PC-3 (cell line): Measurements from ENCODE around the gene AP1AR. TPM values are rescaled to one million over a fixed set of nuclear protein-coding genes. Genes with fewer than 3 reads are reported as not detected.

Experiments
- ATAC-seq: fragments of 200-7000 bp; cut with Tn5 transposase; 2 replicates; pipeline ENCODE4 v1.9.1; 2020; ENCODE audit warnings: mild to moderate bottlenecking, moderate library complexity
- BruUV-seq: library from RNA; stranded (reverse); fragments of 400-500 nt; replicated peaks from 2 replicates; lab custom pipeline; 2021; lab: Mats Ljungman, UMichigan
- CTCF ChIA-PET: fragments of 300-600 bp; sonication (Branson Sonifier 250); formaldehyde crosslinking; loops from one replicate; lab custom pipeline; 2022; ENCODE audit warnings: antibody characterized with exemption; lab: Charles Lee
- POLR2A ChIA-PET: fragments of 300-600 bp; sonication (Branson Sonifier 250); formaldehyde crosslinking; loops from one replicate; lab custom pipeline; 2022; ENCODE audit warnings: antibody characterized with exemption; ENCODE audit not compliant: unreplicated experiment; lab: Charles Lee
- DNase-seq: peaks from one replicate; pipeline ENCODE4 v3.0.0-alpha.2; 2015
- H2AFZ ChIP-seq: fragments of 300-600 bp; sonication (generic); 2 replicates; pipeline ENCODE4 v1.6.0; 2016; ENCODE audit warnings: antibody characterized with exemption, low read length
- H3F3A ChIP-seq: fragments of 300-600 bp; sonication (generic); one replicate; pipeline ENCODE4 v1.6.0; 2017; ENCODE audit warnings: antibody characterized with exemption, low read length, control low read depth, mild to moderate bottlenecking; ENCODE audit not compliant: unreplicated experiment
- H3K27ac ChIP-seq: fragments of 300-600 bp; sonication (generic); 2 replicates; pipeline ENCODE4 v1.5.1; 2016; ENCODE audit warnings: mild to moderate bottlenecking, low read length
- H3K27me3 ChIP-seq: fragments of 300-600 bp; sonication (generic); 2 replicates; pipeline ENCODE4 v1.6.1; 2016; ENCODE audit warnings: low read length, mixed read lengths
- H3K36me3 ChIP-seq: fragments of 300-600 bp; sonication (generic); 2 replicates; pipeline ENCODE4 v1.6.1; 2016; ENCODE audit warnings: low read depth, mixed run types, low read length, mixed read lengths
- H3K4me1 ChIP-seq: fragments of 300-600 bp; sonication (generic); 2 replicates; pipeline ENCODE4 v1.5.1; 2016; ENCODE audit warnings: low read length; ENCODE audit not compliant: insufficient read depth
- H3K4me2 ChIP-seq: fragments of 300-600 bp; sonication (generic); 2 replicates; pipeline ENCODE4 v1.6.0; 2016; ENCODE audit warnings: low read length
- H3K4me3 ChIP-seq: fragments of 300-600 bp; sonication (generic); 2 replicates; pipeline ENCODE4 v1.5.1; 2016; ENCODE audit warnings: mild to moderate bottlenecking, low read length, mixed read lengths
- H3K79me2 ChIP-seq: fragments of 300-600 bp; sonication (generic); 2 replicates; pipeline ENCODE4 v1.6.1; 2017; ENCODE audit warnings: low read length, mixed read lengths
- H3K9ac ChIP-seq: fragments of 300-600 bp; sonication (generic); 2 replicates; pipeline ENCODE4 v1.6.0; 2016; ENCODE audit warnings: mild to moderate bottlenecking, low read length
- H3K9me2 ChIP-seq: fragments of 300-600 bp; sonication (generic); replicated peaks from 2 replicates; pipeline ENCODE4 v1.6.1; 2016; ENCODE audit warnings: mixed run types, low read length, mixed read lengths
- H3K9me3 ChIP-seq: fragments of 300-600 bp; sonication (generic); 2 replicates; pipeline ENCODE4 v1.6.1; 2016; ENCODE audit warnings: low read length, mixed read lengths
- H4K20me1 ChIP-seq: fragments of 300-600 bp; sonication (generic); 2 replicates; pipeline ENCODE4 v1.6.1; 2016; ENCODE audit warnings: low read length, mixed read lengths
- EZH2 ChIP-seq: fragments of 300-600 bp; sonication (generic); IDR thresholded peaks from one replicate; pipeline ENCODE4 v1.6.1; 2017; ENCODE audit warnings: antibody characterized with exemption, mild to moderate bottlenecking, low read length; ENCODE audit not compliant: unreplicated experiment
- EZH2phosphoT487 ChIP-seq: fragments of 300-600 bp; sonication (generic); IDR thresholded peaks from 2 replicates; pipeline ENCODE4 v1.6.1; 2018; ENCODE audit warnings: mild to moderate bottlenecking, antibody characterized with exemption, low read length, borderline replicate concordance
- intact Hi-C: fragments of 100-400 bp; cut with micrococcal nuclease; formaldehyde crosslinking; loops from 2 replicates; pipeline ENCODE4 v1.9.0; 2023
- total RNA-seq: library from RNA; depleted of rRNA; stranded (reverse); fragments of >200 nt; gene quantifications from 2 replicates; pipeline ENCODE4 v1.2.3, GENCODE V29; 2014
- TF ChIP-seq, protein P1 (sequence below): fragments of 300-600 bp; sonication (generic); conservative IDR thresholded peaks from 2 replicates; pipeline ENCODE4 v1.5.1; 2017; ENCODE audit warnings: antibody characterized with exemption, low read depth, mild to moderate bottlenecking, low read length

AP1AR gene
- total RNA-seq, 1 experiment from 2014 or later, result 34.6 TPM

DNA sequence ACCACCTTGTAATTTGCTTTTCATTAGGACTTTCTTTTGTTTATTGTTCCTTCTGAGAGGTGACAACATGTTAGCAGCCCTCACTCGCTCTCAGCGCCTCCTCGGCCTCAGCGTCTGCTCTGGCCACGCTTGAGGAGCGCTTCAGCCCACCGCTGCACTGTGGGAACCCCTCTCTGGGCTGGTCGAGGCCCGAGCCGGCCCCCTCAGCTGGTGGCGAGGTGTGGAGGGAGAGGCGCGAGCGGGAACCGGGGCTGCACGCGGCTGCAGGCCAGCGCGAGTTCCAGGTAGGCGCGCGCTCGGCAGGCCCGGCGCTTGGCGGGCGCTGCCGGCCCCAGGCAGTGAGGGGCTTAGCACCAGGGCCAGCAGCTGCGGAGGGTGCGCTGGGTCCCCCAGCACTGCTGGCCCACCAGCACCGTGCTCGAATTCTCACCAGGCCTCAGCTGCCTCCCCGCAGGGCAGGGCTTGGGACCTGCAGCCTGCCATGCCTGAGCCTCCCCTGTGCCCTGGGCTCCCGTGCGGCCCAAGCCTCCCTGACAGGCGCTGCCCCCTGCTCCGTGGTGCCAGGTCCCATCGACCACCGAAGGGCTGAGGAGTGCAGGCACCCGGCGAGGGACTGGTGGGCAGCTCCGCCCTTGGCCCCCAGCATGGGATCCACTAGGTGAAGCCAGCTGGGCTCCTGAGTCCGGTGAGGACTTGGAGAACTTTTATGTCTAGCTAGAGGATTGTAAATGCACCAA, 9.2 kb upstream of the AP1AR start:
- DNase-seq (no peak), ATAC-seq (no peak)
- Histone ChIP-seq H3K4me3 (no peak overlapping the region), H3K27ac (no peak overlapping the region), H4K20me1 (no peaks in the 10 kb centered on the region), H3K36me3 (no peaks in the 10 kb centered on the region), H3K9me3 (no peaks in the 10 kb centered on the region), H2AFZ (no peak overlapping the region), H3K27me3 (no peaks in the 10 kb centered on the region), H3K9ac (no peak overlapping the region), H3K9me2 (no peaks in the 10 kb centered on the region), H3K79me2 (no peaks in the 10 kb centered on the region), H3K4me1 (no peaks in the 10 kb centered on the region), H3F3A (no peaks in the 10 kb centered on the region), H3K4me2 (no peak overlapping the region)
- no TSS peak for BruUV-seq
- intact Hi-C loops, result no loop called here
- ChIA-PET CTCF (no interaction called here), POLR2A (no interaction called here)
- TF ChIP-seq EZH2phosphoT487, result no peak
- TF ChIP-seq, protein P1, sequence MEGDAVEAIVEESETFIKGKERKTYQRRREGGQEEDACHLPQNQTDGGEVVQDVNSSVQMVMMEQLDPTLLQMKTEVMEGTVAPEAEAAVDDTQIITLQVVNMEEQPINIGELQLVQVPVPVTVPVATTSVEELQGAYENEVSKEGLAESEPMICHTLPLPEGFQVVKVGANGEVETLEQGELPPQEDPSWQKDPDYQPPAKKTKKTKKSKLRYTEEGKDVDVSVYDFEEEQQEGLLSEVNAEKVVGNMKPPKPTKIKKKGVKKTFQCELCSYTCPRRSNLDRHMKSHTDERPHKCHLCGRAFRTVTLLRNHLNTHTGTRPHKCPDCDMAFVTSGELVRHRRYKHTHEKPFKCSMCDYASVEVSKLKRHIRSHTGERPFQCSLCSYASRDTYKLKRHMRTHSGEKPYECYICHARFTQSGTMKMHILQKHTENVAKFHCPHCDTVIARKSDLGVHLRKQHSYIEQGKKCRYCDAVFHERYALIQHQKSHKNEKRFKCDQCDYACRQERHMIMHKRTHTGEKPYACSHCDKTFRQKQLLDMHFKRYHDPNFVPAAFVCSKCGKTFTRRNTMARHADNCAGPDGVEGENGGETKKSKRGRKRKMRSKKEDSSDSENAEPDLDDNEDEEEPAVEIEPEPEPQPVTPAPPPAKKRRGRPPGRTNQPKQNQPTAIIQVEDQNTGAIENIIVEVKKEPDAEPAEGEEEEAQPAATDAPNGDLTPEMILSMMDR, result no peak
- TF ChIP-seq EZH2, result no peak

DNA sequence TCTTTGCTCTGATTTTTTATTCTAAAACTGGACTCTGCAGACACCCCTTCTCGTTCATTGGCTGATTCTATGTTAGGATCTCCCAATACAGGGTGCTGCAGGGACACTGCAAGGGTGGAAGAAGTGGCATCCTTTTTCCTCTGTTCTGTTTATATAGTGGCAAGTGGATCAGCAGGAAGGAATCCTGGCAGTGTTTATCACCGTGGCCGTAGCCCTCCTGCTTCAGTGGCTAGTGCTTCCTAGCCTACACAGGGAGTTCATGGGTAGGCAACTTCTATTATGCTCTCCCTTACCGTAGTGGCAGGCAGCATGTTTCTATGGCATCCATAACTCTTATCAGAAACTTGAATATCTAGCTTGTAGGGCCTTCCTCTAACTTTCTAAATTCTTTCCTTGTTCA, 6.4 kb upstream of the AP1AR start:
- Histone ChIP-seq H3K9me2 (no peaks in the 10 kb centered on the region), H3K4me3 (no peak overlapping the region), H3K36me3 (no peaks in the 10 kb centered on the region), H3K27ac (no peak overlapping the region), H3K4me2 (no peak overlapping the region), H3K9ac (no peak overlapping the region), H4K20me1 (no peaks in the 10 kb centered on the region), H3F3A (no peaks in the 10 kb centered on the region), H3K4me1 (peaks cover under 1% of the 10 kb centered on the region; the same call in 1 of the 2 replicates), H3K79me2 (no peaks in the 10 kb centered on the region), H3K27me3 (no peaks in the 10 kb centered on the region), H2AFZ (no peak overlapping the region), H3K9me3 (no peaks in the 10 kb centered on the region)
- ChIA-PET CTCF (no interaction called here), POLR2A (no interaction called here)
- no TSS peak for BruUV-seq
- ATAC-seq (no peak; the same call in 1 of the 2 replicates), DNase-seq (no peak)
- no peak for TF ChIP-seq EZH2
- no peak for TF ChIP-seq EZH2phosphoT487
- TF ChIP-seq, protein P1, result no peak
- intact Hi-C loops, result no loop called here
